HCT116 (cell line): ENCODE results near the gene CENPU. TPM values are rescaled to one million over a fixed set of nuclear protein-coding genes. Genes with fewer than 3 reads are reported as not detected.

Experiments used
- ATAC-seq: fragments of 200-7000 bp; cut with Tn5 transposase; 2 replicates; pipeline ENCODE4 v1.9.1; 2020; ENCODE audit warnings: mild to moderate bottlenecking, moderate library complexity
- BruUV-seq: library from RNA; stranded (reverse); fragments of 400-500 nt; replicated peaks from 2 replicates; lab custom pipeline; 2021; lab: Mats Ljungman, UMichigan
- CTCF ChIA-PET: fragments of 300-600 bp; sonication (Branson Sonifier 250); formaldehyde crosslinking; loops from one replicate; lab custom pipeline; 2021; ENCODE audit warnings: antibody characterized with exemption; lab: Charles Lee
- POLR2A ChIA-PET: fragments of 300-600, 350-600 bp; sonication (Branson Sonifier 250); formaldehyde crosslinking; loops from one replicate; lab custom pipeline; 2021; ENCODE audit warnings: antibody characterized with exemption; lab: Charles Lee
- RAD21 ChIA-PET, 2 experiments: fragments of 300-600 bp; sonication (Branson Sonifier 250); formaldehyde crosslinking; loops; one replicate each; lab custom pipeline; 2023; ENCODE audit warnings: low total read pairs in 2 of 2; ENCODE audit not compliant: uncharacterized antibody in 2 of 2, unreplicated experiment in 2 of 2, low non-redundant PET in 1 of 2; lab: Charles Lee
- DNase-seq: peaks from one replicate; pipeline ENCODE4 v3.0.0-alpha.2; 2010; ENCODE audit warnings: low read depth, low spot score
- H2AFZ ChIP-seq: fragments of 200-600 bp; shearing (Covaris generic), sonication (generic); 2 replicates; pipeline ENCODE4 v1.6.1; 2017; ENCODE audit warnings: low read depth, mixed run types, mixed read lengths, antibody characterized with exemption, low read length; ENCODE audit not compliant: poor library complexity, severe bottlenecking
- H3K27ac ChIP-seq: 2 replicates; pipeline ENCODE4 v1.5.1; 2012; ENCODE audit warnings: low read depth, low read length
- H3K27me3 ChIP-seq: fragments of 200-600 bp; sonication (generic); 2 replicates; pipeline ENCODE4 v1.6.1; 2016; ENCODE audit warnings: mixed run types, low read length, mixed read lengths; ENCODE audit not compliant: insufficient read depth
- H3K36me3 ChIP-seq, 2 experiments: fragments of 200-500 bp in 1 of 2; fragments of 200-600 bp in 1 of 2; sonication (Bioruptor generic) in 1 of 2; sonication (generic) in 1 of 2; 2 replicates each; pipeline versions ENCODE4 v1.5.1 to v1.6.1; 2014 to 2016; ENCODE audit warnings: low read length in 2 of 2, inconsistent platforms in 1 of 2, mixed read lengths in 1 of 2, mixed run types in 1 of 2; ENCODE audit not compliant: insufficient read depth in 2 of 2, control insufficient read depth in 1 of 2
- H3K4me1 ChIP-seq, 2 experiments: fragments of 200-600 bp in 1 of 2; sonication (generic) in 1 of 2; 2 replicates each; pipeline versions ENCODE4 v1.5.1 to v1.6.1; 2012 to 2017; ENCODE audit warnings: low read length in 2 of 2, inconsistent platforms in 1 of 2, mild to moderate bottlenecking in 1 of 2, mixed read lengths in 1 of 2, mixed run types in 1 of 2, moderate library complexity in 1 of 2; ENCODE audit not compliant: insufficient read depth in 2 of 2, control insufficient read depth in 1 of 2
- H3K4me2 ChIP-seq: fragments of 200-600 bp; sonication (generic); 2 replicates; pipeline ENCODE4 v1.6.1; 2017; ENCODE audit warnings: mixed run types, low read length, mixed read lengths
- H3K4me3 ChIP-seq, 2 experiments: fragments of 200-600 bp in 1 of 2; sonication (generic) in 1 of 2; replicated peaks in 1 of 2; 2 replicates each; pipeline ENCODE4 v1.5.1; 2011 to 2016; ENCODE audit warnings: low read length in 2 of 2, control low read depth in 1 of 2, low read depth in 1 of 2, mild to moderate bottlenecking in 1 of 2, mixed read lengths in 1 of 2, mixed run types in 1 of 2
- H3K79me2 ChIP-seq: fragments of 200-600 bp; sonication (generic); 2 replicates; pipeline ENCODE4 v1.6.1; 2017; ENCODE audit warnings: mild to moderate bottlenecking, mixed run types, low read length, moderate library complexity, mixed read lengths; ENCODE audit not compliant: insufficient read depth
- H3K9ac ChIP-seq: fragments of 200-600 bp; sonication (generic); 2 replicates; pipeline ENCODE4 v1.6.1; 2016; ENCODE audit warnings: low read length, mixed read lengths
- H3K9me2 ChIP-seq: fragments of 200-600 bp; sonication (generic), shearing (Covaris generic); 2 replicates; pipeline ENCODE4 v1.6.1; 2017; ENCODE audit warnings: mixed run types, mild to moderate bottlenecking, moderate library complexity; ENCODE audit not compliant: insufficient read depth
- H3K9me3 ChIP-seq, 2 experiments: fragments of 200-500 bp in 1 of 2; fragments of 200-600 bp in 1 of 2; sonication (Bioruptor generic) in 1 of 2; sonication (generic) in 1 of 2; 2 replicates each; pipeline ENCODE4 v1.6.1; 2014 to 2017; ENCODE audit warnings: low read length in 2 of 2, mixed read lengths in 2 of 2, inconsistent platforms in 1 of 2, low read depth in 1 of 2, mild to moderate bottlenecking in 1 of 2, mixed run types in 1 of 2, moderate library complexity in 1 of 2; ENCODE audit not compliant: control insufficient read depth in 1 of 2, insufficient read depth in 1 of 2
- H4K20me1 ChIP-seq: fragments of 200-600 bp; sonication (generic), shearing (Covaris generic); 2 replicates; pipeline ENCODE4 v1.6.1; 2017; ENCODE audit warnings: mixed run types, mild to moderate bottlenecking, moderate library complexity; ENCODE audit not compliant: insufficient read depth
- CBX3 ChIP-seq: IDR thresholded peaks from 2 replicates; pipeline ENCODE4 v1.6.1; 2012; ENCODE audit warnings: low read depth
- EGR1 ChIP-seq: IDR thresholded peaks from 2 replicates; pipeline ENCODE4 v1.6.1; 2012; ENCODE audit warnings: low read depth
- ELF1 ChIP-seq: IDR thresholded peaks from 2 replicates; pipeline ENCODE4 v1.6.1; 2012; ENCODE audit warnings: low read depth, borderline replicate concordance
- EZH2 ChIP-seq: fragments of 200-600 bp; sonication (generic); IDR thresholded peaks from 2 replicates; pipeline ENCODE4 v1.6.1; 2017; ENCODE audit warnings: antibody characterized with exemption, mixed run types
- EZH2phosphoT487 ChIP-seq: fragments of 200-600 bp; IDR thresholded peaks from 2 replicates; pipeline ENCODE4 v1.6.1; 2018; ENCODE audit warnings: antibody characterized with exemption, borderline replicate concordance
- FOSL1 ChIP-seq: IDR thresholded peaks from 2 replicates; pipeline ENCODE4 v1.6.1; 2012; ENCODE audit warnings: low read depth
- JUND ChIP-seq: IDR thresholded peaks from 2 replicates; pipeline ENCODE4 v1.6.1; 2012
- POLR2A ChIP-seq: IDR thresholded peaks from 2 replicates; pipeline ENCODE4 v1.7.0; 2011; ENCODE audit warnings: borderline replicate concordance; ENCODE audit not compliant: insufficient read depth, insufficient read length; ENCODE audit errors: extremely low read depth
- POLR2AphosphoS5 ChIP-seq: IDR thresholded peaks from 2 replicates; pipeline ENCODE4 v1.6.1; 2011; ENCODE audit warnings: mild to moderate bottlenecking, low read depth, low read length, moderate library complexity
- RAD21 ChIP-seq: IDR thresholded peaks from 2 replicates; pipeline ENCODE4 v1.6.1; 2012; ENCODE audit warnings: low read depth, mild to moderate bottlenecking
- SIN3A ChIP-seq: IDR thresholded peaks from 2 replicates; pipeline ENCODE4 v1.6.1; 2012; ENCODE audit warnings: low read depth
- SRF ChIP-seq: IDR thresholded peaks from 2 replicates; pipeline ENCODE4 v1.6.1; 2012; ENCODE audit warnings: low read depth
- TCF7L2 ChIP-seq: IDR thresholded peaks from 2 replicates; pipeline ENCODE4 v1.7.0; 2011; ENCODE audit warnings: borderline replicate concordance, inconsistent platforms; ENCODE audit not compliant: insufficient read depth, insufficient read length; ENCODE audit errors: extremely low read depth
- YY1 ChIP-seq: IDR thresholded peaks from 2 replicates; pipeline ENCODE4 v1.6.1; 2011; ENCODE audit warnings: low read length, low read depth, moderate library complexity, mild to moderate bottlenecking; ENCODE audit not compliant: insufficient replicate concordance; ENCODE audit errors: extremely low read depth
- ZFX ChIP-seq: fragments of 450-650 bp; IDR thresholded peaks from 2 replicates; pipeline ENCODE4 v1.6.1; 2017
- ZNF274 ChIP-seq: fragments of 200-500 bp; sonication (Bioruptor generic); IDR thresholded peaks from 2 replicates; pipeline ENCODE4 v1.6.1; 2014; ENCODE audit warnings: mild to moderate bottlenecking, low read depth, low read length, inconsistent platforms
- intact Hi-C: fragments of 100-400 bp; cut with micrococcal nuclease; formaldehyde crosslinking; loops from 2 replicates; pipeline ENCODE4 v1.10.0; 2022
- total RNA-seq: library from RNA; stranded (reverse); gene quantifications from one replicate; pipeline ENCODE4 v1.2.1, GENCODE V29; 2021; ENCODE audit not compliant: unreplicated experiment
- TF ChIP-seq, protein P1 (sequence below): IDR thresholded peaks from 2 replicates; pipeline ENCODE4 v1.6.1; 2012
- TF ChIP-seq, protein P2 (sequence below): IDR thresholded peaks from 2 replicates; pipeline ENCODE4 v1.6.1; 2012
- TF ChIP-seq, protein P3 (sequence below): IDR thresholded peaks from 2 replicates; pipeline ENCODE4 v1.6.1; 2012; ENCODE audit warnings: low read depth
- TF ChIP-seq, protein P4 (sequence below): IDR thresholded peaks from 2 replicates; pipeline ENCODE4 v1.6.1; 2011; ENCODE audit warnings: mild to moderate bottlenecking, low read length, moderate library complexity; ENCODE audit not compliant: insufficient replicate concordance; ENCODE audit errors: extremely low read depth
- TF ChIP-seq, protein P5 (sequence below), 3 experiments: fragments of 200-600 bp in 1 of 3; sonication (generic) in 1 of 3; IDR thresholded peaks in 2 of 3; conservative IDR thresholded peaks in 1 of 3; 2 replicates each; pipeline ENCODE4 v1.5.1; 2012 to 2017; ENCODE audit warnings: low read depth in 2 of 3, low read length in 2 of 3, antibody characterized with exemption in 1 of 3, borderline replicate concordance in 1 of 3, control low read depth in 1 of 3, mild to moderate bottlenecking in 1 of 3, mixed read lengths in 1 of 3, mixed run types in 1 of 3, moderate library complexity in 1 of 3; ENCODE audit not compliant: insufficient read depth in 1 of 3

Gene CENPU
- total RNA-seq, 1 experiment from 2014 or later, result 28.2 TPM

DNA sequence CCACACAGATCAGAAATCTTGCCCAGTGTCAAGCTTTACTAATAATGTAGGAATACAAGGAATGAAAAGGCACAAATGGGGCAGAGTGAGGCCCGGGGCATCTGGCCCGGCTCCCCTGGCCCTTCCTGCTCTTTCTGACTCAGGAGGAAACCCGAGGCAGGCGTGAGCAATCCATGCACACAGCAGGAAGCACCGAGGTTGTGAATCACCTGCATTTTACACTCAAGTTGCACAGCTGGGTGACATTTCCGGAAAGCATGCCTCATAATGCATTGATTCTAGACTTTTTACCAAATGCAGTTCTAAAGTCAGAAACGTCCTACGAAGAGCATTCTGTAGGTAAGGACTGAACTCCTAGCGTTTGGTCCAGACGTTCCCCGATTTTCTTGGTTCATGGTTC is 45.4 kb downstream of the CENPU start:
- peaks cover 3 to 17% of the 10 kb centered on the region in 2 experiments; a peak in 2 of 4 replicates for H3K4me1 ChIP-seq
- H3K36me3 ChIP-seq, result no peaks in the 10 kb centered on the region
- peak overlapping the region; percentile 11; the same call in 1 of the 2 replicates for H3K27ac ChIP-seq
- no peaks in the 10 kb centered on the region for H3K9me3 ChIP-seq
- no TSS peak for BruUV-seq
- no peaks in the 10 kb centered on the region for H4K20me1 ChIP-seq
- no peaks in the 10 kb centered on the region for H3K9me2 ChIP-seq
- RAD21 ChIA-PET, result no interaction called here
- POLR2A ChIA-PET, result no interaction called here
- H3K9ac ChIP-seq, result peak overlapping the region; percentile 51
- H3K79me2 ChIP-seq, result no peaks in the 10 kb centered on the region
- peak overlapping the region in 1 of 2 experiments; percentile 26; a peak in 1 of 4 replicates for H3K4me3 ChIP-seq
- peak; percentile 54 for DNase-seq
- CTCF ChIA-PET, result no interaction called here
- H2AFZ ChIP-seq, result no peak overlapping the region
- peak overlapping the region; percentile 63 for H3K4me2 ChIP-seq
- no peaks in the 10 kb centered on the region for H3K27me3 ChIP-seq
- peak; percentile 93 for ATAC-seq
- intact Hi-C loops, result no loop called here
- TF ChIP-seq, protein P1, sequence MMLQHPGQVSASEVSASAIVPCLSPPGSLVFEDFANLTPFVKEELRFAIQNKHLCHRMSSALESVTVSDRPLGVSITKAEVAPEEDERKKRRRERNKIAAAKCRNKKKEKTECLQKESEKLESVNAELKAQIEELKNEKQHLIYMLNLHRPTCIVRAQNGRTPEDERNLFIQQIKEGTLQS, result no peak
- no peak for TF ChIP-seq EZH2phosphoT487
- TF ChIP-seq EGR1, result no peak
- peak; percentile 71 for TF ChIP-seq SIN3A
- TF ChIP-seq YY1, result no peak
- TF ChIP-seq, protein P2, sequence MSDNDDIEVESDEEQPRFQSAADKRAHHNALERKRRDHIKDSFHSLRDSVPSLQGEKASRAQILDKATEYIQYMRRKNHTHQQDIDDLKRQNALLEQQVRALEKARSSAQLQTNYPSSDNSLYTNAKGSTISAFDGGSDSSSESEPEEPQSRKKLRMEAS, result peak; percentile 79
- TF ChIP-seq ELF1, result peak; percentile 30; the same call in 1 of the 2 replicates
- TF ChIP-seq EZH2, result no peak
- no peak for TF ChIP-seq RAD21
- no peak for TF ChIP-seq ZFX
- TF ChIP-seq JUND, result peak; percentile 81
- peak; percentile 69 for TF ChIP-seq SRF
- TF ChIP-seq, protein P3, sequence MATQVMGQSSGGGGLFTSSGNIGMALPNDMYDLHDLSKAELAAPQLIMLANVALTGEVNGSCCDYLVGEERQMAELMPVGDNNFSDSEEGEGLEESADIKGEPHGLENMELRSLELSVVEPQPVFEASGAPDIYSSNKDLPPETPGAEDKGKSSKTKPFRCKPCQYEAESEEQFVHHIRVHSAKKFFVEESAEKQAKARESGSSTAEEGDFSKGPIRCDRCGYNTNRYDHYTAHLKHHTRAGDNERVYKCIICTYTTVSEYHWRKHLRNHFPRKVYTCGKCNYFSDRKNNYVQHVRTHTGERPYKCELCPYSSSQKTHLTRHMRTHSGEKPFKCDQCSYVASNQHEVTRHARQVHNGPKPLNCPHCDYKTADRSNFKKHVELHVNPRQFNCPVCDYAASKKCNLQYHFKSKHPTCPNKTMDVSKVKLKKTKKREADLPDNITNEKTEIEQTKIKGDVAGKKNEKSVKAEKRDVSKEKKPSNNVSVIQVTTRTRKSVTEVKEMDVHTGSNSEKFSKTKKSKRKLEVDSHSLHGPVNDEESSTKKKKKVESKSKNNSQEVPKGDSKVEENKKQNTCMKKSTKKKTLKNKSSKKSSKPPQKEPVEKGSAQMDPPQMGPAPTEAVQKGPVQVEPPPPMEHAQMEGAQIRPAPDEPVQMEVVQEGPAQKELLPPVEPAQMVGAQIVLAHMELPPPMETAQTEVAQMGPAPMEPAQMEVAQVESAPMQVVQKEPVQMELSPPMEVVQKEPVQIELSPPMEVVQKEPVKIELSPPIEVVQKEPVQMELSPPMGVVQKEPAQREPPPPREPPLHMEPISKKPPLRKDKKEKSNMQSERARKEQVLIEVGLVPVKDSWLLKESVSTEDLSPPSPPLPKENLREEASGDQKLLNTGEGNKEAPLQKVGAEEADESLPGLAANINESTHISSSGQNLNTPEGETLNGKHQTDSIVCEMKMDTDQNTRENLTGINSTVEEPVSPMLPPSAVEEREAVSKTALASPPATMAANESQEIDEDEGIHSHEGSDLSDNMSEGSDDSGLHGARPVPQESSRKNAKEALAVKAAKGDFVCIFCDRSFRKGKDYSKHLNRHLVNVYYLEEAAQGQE, result no peak
- TF ChIP-seq POLR2A, result no peak
- TF ChIP-seq, protein P4, sequence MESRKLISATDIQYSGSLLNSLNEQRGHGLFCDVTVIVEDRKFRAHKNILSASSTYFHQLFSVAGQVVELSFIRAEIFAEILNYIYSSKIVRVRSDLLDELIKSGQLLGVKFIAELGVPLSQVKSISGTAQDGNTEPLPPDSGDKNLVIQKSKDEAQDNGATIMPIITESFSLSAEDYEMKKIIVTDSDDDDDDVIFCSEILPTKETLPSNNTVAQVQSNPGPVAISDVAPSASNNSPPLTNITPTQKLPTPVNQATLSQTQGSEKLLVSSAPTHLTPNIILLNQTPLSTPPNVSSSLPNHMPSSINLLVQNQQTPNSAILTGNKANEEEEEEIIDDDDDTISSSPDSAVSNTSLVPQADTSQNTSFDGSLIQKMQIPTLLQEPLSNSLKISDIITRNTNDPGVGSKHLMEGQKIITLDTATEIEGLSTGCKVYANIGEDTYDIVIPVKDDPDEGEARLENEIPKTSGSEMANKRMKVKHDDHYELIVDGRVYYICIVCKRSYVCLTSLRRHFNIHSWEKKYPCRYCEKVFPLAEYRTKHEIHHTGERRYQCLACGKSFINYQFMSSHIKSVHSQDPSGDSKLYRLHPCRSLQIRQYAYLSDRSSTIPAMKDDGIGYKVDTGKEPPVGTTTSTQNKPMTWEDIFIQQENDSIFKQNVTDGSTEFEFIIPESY, result no peak
- TF ChIP-seq TCF7L2, result no peak
- TF ChIP-seq, protein P5, sequence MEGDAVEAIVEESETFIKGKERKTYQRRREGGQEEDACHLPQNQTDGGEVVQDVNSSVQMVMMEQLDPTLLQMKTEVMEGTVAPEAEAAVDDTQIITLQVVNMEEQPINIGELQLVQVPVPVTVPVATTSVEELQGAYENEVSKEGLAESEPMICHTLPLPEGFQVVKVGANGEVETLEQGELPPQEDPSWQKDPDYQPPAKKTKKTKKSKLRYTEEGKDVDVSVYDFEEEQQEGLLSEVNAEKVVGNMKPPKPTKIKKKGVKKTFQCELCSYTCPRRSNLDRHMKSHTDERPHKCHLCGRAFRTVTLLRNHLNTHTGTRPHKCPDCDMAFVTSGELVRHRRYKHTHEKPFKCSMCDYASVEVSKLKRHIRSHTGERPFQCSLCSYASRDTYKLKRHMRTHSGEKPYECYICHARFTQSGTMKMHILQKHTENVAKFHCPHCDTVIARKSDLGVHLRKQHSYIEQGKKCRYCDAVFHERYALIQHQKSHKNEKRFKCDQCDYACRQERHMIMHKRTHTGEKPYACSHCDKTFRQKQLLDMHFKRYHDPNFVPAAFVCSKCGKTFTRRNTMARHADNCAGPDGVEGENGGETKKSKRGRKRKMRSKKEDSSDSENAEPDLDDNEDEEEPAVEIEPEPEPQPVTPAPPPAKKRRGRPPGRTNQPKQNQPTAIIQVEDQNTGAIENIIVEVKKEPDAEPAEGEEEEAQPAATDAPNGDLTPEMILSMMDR (IDR thresholded peaks at IDR 0.05 in 2 of 3, conservative IDR thresholded peaks at IDR 0.05 in 1 of 3; ENCODE audit: borderline replicate concordance in 1 of 3, insufficient read depth in 1 of 3, low read depth in 2 of 3, low read length in 2 of 3), result no peak
- TF ChIP-seq ZNF274, result no peak
- peak; percentile 81 for TF ChIP-seq FOSL1
- TF ChIP-seq CBX3, result peak; percentile 52; the same call in 1 of the 2 replicates
- TF ChIP-seq POLR2AphosphoS5, result peak; percentile 38; the same call in 1 of the 2 replicates
